K562 (cell line): ENCODE measurements around the gene FADS6. TPM values are rescaled to one million over a fixed set of nuclear protein-coding genes. Genes with fewer than 3 reads are reported as not detected.

Experiments
- CTCFL ChIP-seq: IDR thresholded peaks from 2 replicates; pipeline ENCODE4 v1.6.1; 2011; ENCODE audit warnings: borderline replicate concordance, low read depth, mild to moderate bottlenecking, moderate library complexity, low read length; ENCODE audit not compliant: insufficient read depth, poor library complexity, severe bottlenecking
- E2F6 ChIP-seq, 2 experiments: IDR thresholded peaks; 2 replicates each; pipeline ENCODE4 v1.6.1; 2011; ENCODE audit warnings: borderline replicate concordance in 1 of 2, control low read depth in 1 of 2, low read depth in 1 of 2, low read length in 1 of 2, mild to moderate bottlenecking in 1 of 2, mixed read lengths in 1 of 2, moderate library complexity in 1 of 2; ENCODE audit not compliant: insufficient read depth in 1 of 2, insufficient read length in 1 of 2, poor library complexity in 1 of 2, severe bottlenecking in 1 of 2; ENCODE audit errors: extremely low read depth in 1 of 2
- FIP1L1 ChIP-seq: fragments of 200-400 bp; formaldehyde crosslinking; IDR thresholded peaks from 2 replicates; pipeline ENCODE4 v1.6.1; 2018; ENCODE audit warnings: mild to moderate bottlenecking, low read depth, low read length; ENCODE audit not compliant: poor library complexity, severe bottlenecking
- FOS ChIP-seq: IDR thresholded peaks from 3 replicates; pipeline ENCODE4 v1.6.1; 2011; ENCODE audit not compliant: insufficient read length; ENCODE audit errors: extremely low read depth
- GTF2F1 ChIP-seq: IDR thresholded peaks from 2 replicates; pipeline ENCODE4 v1.6.1; 2011; ENCODE audit warnings: low read depth, low read length, improper control_type of control experiment
- GTF3C2 ChIP-seq: IDR thresholded peaks from 3 replicates; pipeline ENCODE4 v1.6.1; 2011; ENCODE audit warnings: borderline replicate concordance, mild to moderate bottlenecking, moderate library complexity; ENCODE audit not compliant: insufficient read length; ENCODE audit errors: extremely low read depth
- HOXB6 ChIP-seq: fragments of 250-450 bp; sonication (Bioruptor Pico); IDR thresholded peaks from 2 replicates; pipeline ENCODE4 v1.5.1; 2022; ENCODE audit warnings: mild to moderate bottlenecking, borderline replicate concordance
- NFXL1 ChIP-seq: fragments of 450-650 bp; formaldehyde crosslinking; IDR thresholded peaks from 2 replicates; pipeline ENCODE4 v1.4.0; 2021; ENCODE audit warnings: mild to moderate bottlenecking
- RAD51 ChIP-seq: fragments of 450-650 bp; IDR thresholded peaks from 2 replicates; pipeline ENCODE4 v1.7.1; 2016; ENCODE audit warnings: low read depth, mild to moderate bottlenecking, borderline replicate concordance
- TCF3 ChIP-seq: sonication (generic); formaldehyde crosslinking; IDR thresholded peaks from 2 replicates; pipeline ENCODE4 v1.4.0; 2020; ENCODE audit warnings: mild to moderate bottlenecking, missing genetic modification reagents
- TRIM28 ChIP-seq: fragments of 450-650 bp; IDR thresholded peaks from 2 replicates; pipeline ENCODE4 v1.6.1; 2017
- ZNF766 ChIP-seq: fragments of 200-800 bp; sonication (Bioruptor generic); conservative IDR thresholded peaks from 2 replicates; pipeline ENCODE4 v1.6.1; 2016; ENCODE audit warnings: missing genetic modification characterization, missing compliant biosample characterization
- ZSCAN32 ChIP-seq: fragments of 450-650 bp; formaldehyde crosslinking; IDR thresholded peaks from 2 replicates; pipeline ENCODE4 v1.4.0; 2020; ENCODE audit warnings: mild to moderate bottlenecking, moderate library complexity
- polyA plus RNA-seq, 8 experiments: library from polyadenylated mRNA; depleted of rRNA in 4 of 8; stranded (reverse) in 5 of 8; unstranded in 3 of 8; fragments of >200 nt; fragmentation: Nextera tagmentation in 2 of 8; fragmentation: Illumina TruSeq in 1 of 8; extraction: Ambion mirVana in 2 of 8; extraction: Trizol in 1 of 8; gene quantifications; 2 replicates each; pipeline versions ENCODE4 v1.2.1 to v1.2.3, GENCODE V29; 2011 to 2014; ENCODE audit warnings: inconsistent platforms in 1 of 8, missing spikeins in 1 of 8
- total RNA-seq, 7 experiments: library from RNA; depleted of rRNA in 6 of 7; stranded (reverse); fragments of >200 nt in 6 of 7; fragmentation: Illumina TruSeq in 2 of 7; extraction: Trizol in 2 of 7; gene quantifications; 2 replicates each; pipeline versions ENCODE4 v1.2.1 to v1.2.3, GENCODE V29; 2011 to 2021; ENCODE audit warnings: low replicate concordance in 1 of 7
- TF ChIP-seq, protein P1 (sequence below): fragments of 450-650 bp; conservative IDR thresholded peaks from 2 replicates; pipeline ENCODE4 v1.6.1; 2016; ENCODE audit warnings: missing genetic modification characterization, low read depth, mild to moderate bottlenecking, missing compliant biosample characterization, moderate library complexity
- TF ChIP-seq, protein P2 (sequence below): sonication (generic); formaldehyde crosslinking; IDR thresholded peaks from 2 replicates; pipeline ENCODE4 v1.8.1; 2023; ENCODE audit warnings: mild to moderate bottlenecking, missing genetic modification reagents
- TF ChIP-seq, protein P3 (sequence below): sonication (generic); formaldehyde crosslinking; IDR thresholded peaks from 2 replicates; pipeline ENCODE4 v1.9.0; 2022; ENCODE audit warnings: mild to moderate bottlenecking, missing genetic modification reagents

Gene FADS6
- total and polyA plus RNA-seq, 9 of the 15 experiments (the other 6 are each of a cell fraction or from before 2014, with no cell fraction given): 0.18 to 0.22 TPM; not detected in 7

GRCh38 chr17:74875977-74876593 lies 17.3 kb downstream of the FADS6 start (continued):
- TF ChIP-seq GTF3C2: no peak
- peak; percentile 26 to 33 for TF ChIP-seq E2F6 (IDR thresholded peaks at IDR 0.05; ENCODE audit: borderline replicate concordance in 1 of 2, extremely low read depth in 1 of 2, insufficient read depth in 1 of 2, insufficient read length in 1 of 2, low read depth in 1 of 2, low read length in 1 of 2, poor library complexity in 1 of 2, severe bottlenecking in 1 of 2)
- no peak for TF ChIP-seq FIP1L1
- TF ChIP-seq, protein P1, sequence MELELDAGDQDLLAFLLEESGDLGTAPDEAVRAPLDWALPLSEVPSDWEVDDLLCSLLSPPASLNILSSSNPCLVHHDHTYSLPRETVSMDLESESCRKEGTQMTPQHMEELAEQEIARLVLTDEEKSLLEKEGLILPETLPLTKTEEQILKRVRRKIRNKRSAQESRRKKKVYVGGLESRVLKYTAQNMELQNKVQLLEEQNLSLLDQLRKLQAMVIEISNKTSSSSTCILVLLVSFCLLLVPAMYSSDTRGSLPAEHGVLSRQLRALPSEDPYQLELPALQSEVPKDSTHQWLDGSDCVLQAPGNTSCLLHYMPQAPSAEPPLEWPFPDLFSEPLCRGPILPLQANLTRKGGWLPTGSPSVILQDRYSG: peak; percentile 87; the same call in 1 of the 2 replicates
- 0 out of 2 replicates have a peak, but pooled peaks have one; percentile 39 for TF ChIP-seq TRIM28
- no peak for TF ChIP-seq HOXB6 (CRISPR knock-in tag)
- TF ChIP-seq TCF3: peak; percentile 60
- TF ChIP-seq RAD51: no peak
- TF ChIP-seq ZSCAN32 (CRISPR knock-in tag): no peak
- TF ChIP-seq CTCFL: no peak
- TF ChIP-seq, protein P2, sequence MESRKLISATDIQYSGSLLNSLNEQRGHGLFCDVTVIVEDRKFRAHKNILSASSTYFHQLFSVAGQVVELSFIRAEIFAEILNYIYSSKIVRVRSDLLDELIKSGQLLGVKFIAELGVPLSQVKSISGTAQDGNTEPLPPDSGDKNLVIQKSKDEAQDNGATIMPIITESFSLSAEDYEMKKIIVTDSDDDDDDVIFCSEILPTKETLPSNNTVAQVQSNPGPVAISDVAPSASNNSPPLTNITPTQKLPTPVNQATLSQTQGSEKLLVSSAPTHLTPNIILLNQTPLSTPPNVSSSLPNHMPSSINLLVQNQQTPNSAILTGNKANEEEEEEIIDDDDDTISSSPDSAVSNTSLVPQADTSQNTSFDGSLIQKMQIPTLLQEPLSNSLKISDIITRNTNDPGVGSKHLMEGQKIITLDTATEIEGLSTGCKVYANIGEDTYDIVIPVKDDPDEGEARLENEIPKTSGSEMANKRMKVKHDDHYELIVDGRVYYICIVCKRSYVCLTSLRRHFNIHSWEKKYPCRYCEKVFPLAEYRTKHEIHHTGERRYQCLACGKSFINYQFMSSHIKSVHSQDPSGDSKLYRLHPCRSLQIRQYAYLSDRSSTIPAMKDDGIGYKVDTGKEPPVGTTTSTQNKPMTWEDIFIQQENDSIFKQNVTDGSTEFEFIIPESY (CRISPR knock-in tag): no peak
- TF ChIP-seq FOS: no peak
- TF ChIP-seq GTF2F1: 0 out of 2 replicates have a peak, but pooled peaks have one; percentile 25
- no peak for TF ChIP-seq NFXL1 (CRISPR knock-in tag)
- TF ChIP-seq, protein P3, sequence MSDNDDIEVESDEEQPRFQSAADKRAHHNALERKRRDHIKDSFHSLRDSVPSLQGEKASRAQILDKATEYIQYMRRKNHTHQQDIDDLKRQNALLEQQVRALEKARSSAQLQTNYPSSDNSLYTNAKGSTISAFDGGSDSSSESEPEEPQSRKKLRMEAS (CRISPR knock-in tag): 0 out of 2 replicates have a peak, but pooled peaks have one; percentile 29
- peak; percentile 80; the same call in 1 of the 2 replicates for TF ChIP-seq ZNF766
